IMR-90 (cell line): Measurements from ENCODE around the gene MECR. TPM values are rescaled to one million over a fixed set of nuclear protein-coding genes. Genes with fewer than 3 reads are reported as not detected.

ENCODE experiments used
- ATAC-seq: fragments of 200-7000 bp; cut with Tn5 transposase; 2 replicates; pipeline ENCODE4 v1.9.1; 2020; ENCODE audit warnings: low read depth, mild to moderate bottlenecking, moderate library complexity
- BruUV-seq: library from RNA; stranded (reverse); fragments of 400-500 nt; replicated peaks from 2 replicates; lab custom pipeline; 2021; lab: Mats Ljungman, UMichigan
- CTCF ChIA-PET: fragments of 300-600 bp; formaldehyde crosslinking; extraction: SDS; loops from one replicate; lab custom pipeline; 2021; ENCODE audit warnings: antibody characterized with exemption; lab: Yijun Ruan, JAX
- POLR2A ChIA-PET: fragments of 300-600 bp; sonication (Branson Sonifier 250); formaldehyde crosslinking; loops from one replicate; lab custom pipeline; 2022; ENCODE audit warnings: antibody characterized with exemption; ENCODE audit not compliant: unreplicated experiment; lab: Charles Lee
- DNase-seq: peaks from one replicate; pipeline ENCODE4 v3.0.0; 2013
- H2AFZ ChIP-seq: replicated peaks from 2 replicates; pipeline ENCODE3; 2013; ENCODE audit warnings: low read length, mild to moderate bottlenecking; ENCODE audit not compliant: poor library complexity
- H2AK5ac ChIP-seq: 2 replicates; pipeline ENCODE4 v1.6.1; 2013; ENCODE audit warnings: low read depth, low read length, inconsistent platforms
- H2AK9ac ChIP-seq: replicated peaks from 2 replicates; pipeline ENCODE3; 2013; ENCODE audit warnings: mild to moderate bottlenecking, low read depth, low read length, moderate library complexity; ENCODE audit not compliant: poor library complexity
- H2BK120ac ChIP-seq: 2 replicates; pipeline ENCODE4 v1.6.1; 2013; ENCODE audit warnings: low read depth, low read length, inconsistent platforms
- H2BK15ac ChIP-seq: 3 replicates; pipeline ENCODE4 v1.6.1; 2013; ENCODE audit warnings: low read depth, low read length, inconsistent platforms
- H2BK20ac ChIP-seq: 2 replicates; pipeline ENCODE4 v1.6.1; 2013; ENCODE audit warnings: low read depth, mild to moderate bottlenecking, inconsistent platforms, low read length, moderate library complexity
- H2BK5ac ChIP-seq: 2 replicates; pipeline ENCODE4 v1.6.1; 2013; ENCODE audit warnings: mild to moderate bottlenecking, low read depth, low read length, inconsistent platforms; ENCODE audit not compliant: poor library complexity, severe bottlenecking
- H3K14ac ChIP-seq: replicated peaks from 2 replicates; pipeline ENCODE4 v1.6.1; 2013; ENCODE audit warnings: low read depth, low read length, inconsistent platforms
- H3K18ac ChIP-seq: 2 replicates; pipeline ENCODE4 v1.6.1; 2013; ENCODE audit warnings: low read depth, low read length, control low read depth
- H3K23ac ChIP-seq: 2 replicates; pipeline ENCODE4 v1.6.1; 2013; ENCODE audit warnings: low read depth, low read length, inconsistent platforms
- H3K27ac ChIP-seq: 2 replicates; pipeline ENCODE4 v1.5.1; 2013; ENCODE audit warnings: mild to moderate bottlenecking, control low read depth, low read length; ENCODE audit not compliant: insufficient read depth
- H3K27me3 ChIP-seq: 2 replicates; pipeline ENCODE4 v1.6.1; 2013; ENCODE audit warnings: low read length; ENCODE audit not compliant: control insufficient read depth, insufficient read depth
- H3K36me3 ChIP-seq: 2 replicates; pipeline ENCODE4 v1.6.1; 2013; ENCODE audit warnings: low read length, mixed read lengths; ENCODE audit not compliant: control insufficient read depth, insufficient read depth
- H3K4ac ChIP-seq: 2 replicates; pipeline ENCODE4 v1.6.1; 2013; ENCODE audit warnings: low read depth, low read length, inconsistent platforms
- H3K4me1 ChIP-seq: 2 replicates; pipeline ENCODE4 v1.6.1; 2013; ENCODE audit warnings: low read length, mixed read lengths; ENCODE audit not compliant: control insufficient read depth, insufficient read depth
- H3K4me2 ChIP-seq: 2 replicates; pipeline ENCODE4 v1.6.1; 2013; ENCODE audit warnings: low read depth, mild to moderate bottlenecking, control low read depth, low read length, moderate library complexity
- H3K4me3 ChIP-seq: 2 replicates; pipeline ENCODE4 v1.5.1; 2013; ENCODE audit warnings: low read depth, mild to moderate bottlenecking, control low read depth, low read length, moderate library complexity; ENCODE audit not compliant: insufficient read depth
- H3K56ac ChIP-seq: 2 replicates; pipeline ENCODE4 v1.6.1; 2013; ENCODE audit warnings: low read length, inconsistent platforms; ENCODE audit not compliant: insufficient read depth; ENCODE audit errors: extremely low read depth
- H3K79me1 ChIP-seq, 2 experiments: 2 replicates each; pipeline ENCODE4 v1.6.1; 2013; ENCODE audit warnings: low read length in 2 of 2, inconsistent platforms in 1 of 2, low read depth in 1 of 2
- H3K9ac ChIP-seq: 2 replicates; pipeline ENCODE4 v1.6.1; 2013; ENCODE audit warnings: low read depth, low read length, control low read depth
- H3K9me1 ChIP-seq: 2 replicates; pipeline ENCODE4 v1.6.1; 2013; ENCODE audit warnings: low read length, inconsistent platforms; ENCODE audit not compliant: insufficient read depth
- H3K9me3 ChIP-seq: 2 replicates; pipeline ENCODE4 v1.6.1; 2013; ENCODE audit warnings: low read length; ENCODE audit not compliant: control insufficient read depth, insufficient read depth
- H4K20me1 ChIP-seq: 2 replicates; pipeline ENCODE4 v1.6.1; 2013; ENCODE audit warnings: low read length, inconsistent platforms; ENCODE audit not compliant: insufficient read depth
- H4K5ac ChIP-seq: 2 replicates; pipeline ENCODE4 v1.6.1; 2013; ENCODE audit warnings: mild to moderate bottlenecking, low read depth, low read length, control low read depth
- H4K8ac ChIP-seq, 2 experiments: 2 replicates each; pipeline ENCODE4 v1.6.1; 2013; ENCODE audit warnings: low read depth in 2 of 2, low read length in 2 of 2, control low read depth in 1 of 2, inconsistent platforms in 1 of 2
- H4K91ac ChIP-seq: 2 replicates; pipeline ENCODE4 v1.6.1; 2013; ENCODE audit warnings: low read depth, low read length, inconsistent platforms; ENCODE audit not compliant: insufficient read depth
- CEBPB ChIP-seq: IDR thresholded peaks from 2 replicates; pipeline ENCODE4 v1.6.1; 2012; ENCODE audit warnings: low read depth, low read length, improper control_type of control experiment
- FOS ChIP-seq: fragments of 150-350 bp; IDR thresholded peaks from 2 replicates; pipeline ENCODE4 v1.6.1; 2016; ENCODE audit warnings: low read depth, low read length
- MAFK ChIP-seq: IDR thresholded peaks from 2 replicates; pipeline ENCODE4 v1.6.1; 2012; ENCODE audit warnings: low read depth, low read length, improper control_type of control experiment
- NFE2L2 ChIP-seq: fragments of 150-350 bp; IDR thresholded peaks from 2 replicates; pipeline ENCODE4 v1.6.1; 2016; ENCODE audit warnings: low read depth, mild to moderate bottlenecking, low read length
- RCOR1 ChIP-seq: IDR thresholded peaks from 2 replicates; pipeline ENCODE4 v1.6.1; 2012; ENCODE audit warnings: mild to moderate bottlenecking, low read length, improper control_type of control experiment; ENCODE audit not compliant: insufficient replicate concordance
- SMC3 ChIP-seq: fragments of 150-350 bp; IDR thresholded peaks from 2 replicates; pipeline ENCODE4 v1.6.1; 2016; ENCODE audit warnings: low read depth, mild to moderate bottlenecking, antibody characterized with exemption, low read length, moderate library complexity
- WGBS, 2 experiments: methylation state at CpG; one replicate each; pipeline versions ENCODE4 v1.1.5 to v1.1.7; 2013; ENCODE audit warnings: missing lambda C conversion rate in 2 of 2; ENCODE audit not compliant: insufficient read length in 1 of 2; ENCODE audit errors: extremely low coverage in 2 of 2; 5-methylcytosine and 5-hydroxymethylcytosine counted together
- dilution Hi-C: fragments of 300-500 bp; cut with HindIII; formaldehyde crosslinking; loops from one replicate; pipeline ENCODE4 v1.14.3; 2018; ENCODE audit warnings: low sequenced_read_pairs; ENCODE audit not compliant: unreplicated experiment
- in situ Hi-C: fragments of 300-500 bp; cut with MboI; formaldehyde crosslinking; loops from 3 replicates; pipeline ENCODE4 v1.14.3; 2019; ENCODE audit warnings: low sequenced_read_pairs, inconsistent platforms, mixed read lengths
- intact Hi-C: fragments of 100-400 bp; cut with micrococcal nuclease; formaldehyde crosslinking; loops from 2 replicates; pipeline ENCODE4 v1.10.0; 2022
- polyA plus RNA-seq, 3 experiments: library from polyadenylated mRNA; depleted of rRNA; stranded (reverse); fragments of >200 nt; gene quantifications; 2 replicates each; pipeline ENCODE4 v1.2.3, GENCODE V29; 2012; ENCODE audit warnings: low replicate concordance in 1 of 3
- total RNA-seq: library from RNA; depleted of rRNA; stranded (reverse); fragments of >200 nt; gene quantifications from 2 replicates; pipeline ENCODE4 v1.2.3, GENCODE V29; 2012
- TF ChIP-seq, protein P1 (sequence below): fragments of 150-350 bp; IDR thresholded peaks from 2 replicates; pipeline ENCODE4 v1.6.1; 2016; ENCODE audit warnings: low read depth, mild to moderate bottlenecking, low read length, moderate library complexity, borderline replicate concordance

MECR gene
- total and polyA plus RNA-seq, 2 of the 4 experiments (the other 2 are of a cell fraction), result 20.3 to 24.8 TPM

DNA sequence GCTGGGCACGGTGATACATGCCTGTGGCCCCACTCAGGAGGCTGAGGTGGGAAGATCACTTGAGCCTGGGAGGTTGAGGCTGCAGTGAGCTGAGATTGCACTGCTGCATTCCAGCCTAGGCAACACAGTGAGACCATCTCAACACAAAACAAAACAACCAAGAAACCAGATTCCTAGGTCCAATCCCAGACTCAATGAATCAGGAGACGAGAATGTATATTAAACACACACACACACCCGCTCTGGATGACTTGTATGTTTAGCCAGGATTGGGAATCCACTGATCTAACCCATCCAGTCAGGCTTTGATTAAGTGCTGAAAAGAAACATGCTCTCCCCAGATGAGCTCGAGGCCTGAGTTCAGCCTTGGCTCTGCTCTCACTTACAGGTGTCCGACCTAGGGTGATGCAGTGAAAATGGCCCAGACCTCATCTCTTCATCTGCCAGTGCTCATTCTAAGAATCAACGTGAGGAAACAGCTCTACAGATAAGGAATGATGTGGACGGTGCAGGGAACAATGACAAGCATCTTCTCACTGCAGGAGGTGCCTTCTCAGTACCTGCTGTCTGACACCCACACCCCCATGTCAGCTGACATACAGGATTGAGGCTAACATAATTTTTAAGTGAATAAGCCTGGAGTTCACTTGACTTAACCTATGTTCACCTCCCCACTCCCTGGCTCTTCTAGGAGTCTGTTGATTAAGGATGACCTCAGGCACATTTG is 33.7 kb downstream of the MECR start:
- no CpG with 5 or more reads among the region's 7 CpGs for WGBS, 2 experiments
- no peak overlapping the region for H3K4me2 ChIP-seq
- ATAC-seq, result peak; percentile 95

More for the DNA sequence above, 33.7 kb downstream of the MECR start:
- Histone ChIP-seq H3K14ac (peak overlapping the region; percentile 38), H3K23ac (peak overlapping the region; percentile 36; the same call in 1 of the 2 replicates), H2AK9ac (peak overlapping the region; percentile 32), H4K91ac (peak overlapping the region; percentile 40; the same call in 1 of the 2 replicates), H2BK5ac (peak overlapping the region; percentile 49), H4K8ac (peak overlapping the region in 1 of 2 experiments; percentile 47; a peak in 1 of 4 replicates), H3K4me1 (peaks cover 21% of the 10 kb centered on the region), H2BK120ac (peak overlapping the region; percentile 84), H3K18ac (0 out of 2 replicates have a peak overlapping the region, but pooled peaks have one; percentile 21), H3K9me1 (peaks cover 28% of the 10 kb centered on the region), H4K20me1 (peaks cover 6% of the 10 kb centered on the region), H2BK15ac (peak overlapping the region; percentile 9; the same call in 1 of the 3 replicates), H3K4me3 (no peak overlapping the region), H2BK20ac (peak overlapping the region; percentile 38), H3K36me3 (peaks cover 22% of the 10 kb centered on the region), H3K9ac (no peak overlapping the region), H3K4ac (peak overlapping the region; percentile 78), H3K56ac (no peak overlapping the region), H4K5ac (no peak overlapping the region), H3K79me1 (peaks cover 0 to 20% of the 10 kb centered on the region in 2 experiments; a peak in 2 of 4 replicates), H2AK5ac (peak overlapping the region; percentile 60; the same call in 1 of the 2 replicates), H3K9me3 (no peaks in the 10 kb centered on the region), H3K27ac (peak overlapping the region; percentile 42), H2AFZ (peak overlapping the region; percentile 41), H3K27me3 (no peaks in the 10 kb centered on the region)
- DNase-seq, result peak; percentile 98
- in situ Hi-C loops, result loop anchor here (5.0 kb wide), 2 partner anchors 160 to 315 kb away; no protein-coding TSS in a partner anchor
- intact Hi-C loops, result loop anchor here (1.0 to 10.0 kb wide), 4 partner anchors 14 to 552 kb away; partner anchors contain the start of genes RNU11 and TAF12
- ChIA-PET POLR2A (interaction anchor here (1.4 kb wide), 1 partner anchor 16 kb away, joined by 7 read pairs; the partner anchor contains the start of gene SRSF4), CTCF (interaction anchor here (0.5 to 3.4 kb wide), 11 partner anchors 12 to 315 kb away, joined by 3 to 19 read pairs (median 4); partner anchors contain the start of gene SRSF4)
- dilution Hi-C loops, result no loop called here
- TF ChIP-seq RCOR1 (peak; percentile 12), FOS (peak; percentile 81), SMC3 (no peak), NFE2L2 (peak; percentile 18; the same call in 1 of the 2 replicates), MAFK (no peak), CEBPB (peak; percentile 66)
- TF ChIP-seq, protein P1, sequence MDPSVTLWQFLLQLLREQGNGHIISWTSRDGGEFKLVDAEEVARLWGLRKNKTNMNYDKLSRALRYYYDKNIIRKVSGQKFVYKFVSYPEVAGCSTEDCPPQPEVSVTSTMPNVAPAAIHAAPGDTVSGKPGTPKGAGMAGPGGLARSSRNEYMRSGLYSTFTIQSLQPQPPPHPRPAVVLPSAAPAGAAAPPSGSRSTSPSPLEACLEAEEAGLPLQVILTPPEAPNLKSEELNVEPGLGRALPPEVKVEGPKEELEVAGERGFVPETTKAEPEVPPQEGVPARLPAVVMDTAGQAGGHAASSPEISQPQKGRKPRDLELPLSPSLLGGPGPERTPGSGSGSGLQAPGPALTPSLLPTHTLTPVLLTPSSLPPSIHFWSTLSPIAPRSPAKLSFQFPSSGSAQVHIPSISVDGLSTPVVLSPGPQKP, result no peak
- BruUV-seq, result no TSS peak
